LNCaP clone FGC (cell line): ENCODE measurements around the gene ZMYM2.
A peak's percentile ranks its signal among the peaks of the same experiment; 100 is the strongest.

ENCODE experiments used
- DNase-seq: peaks from one replicate; pipeline ENCODE4 v3.0.0-alpha.2; 2011; ENCODE audit warnings: low read depth
- H3K4me3 ChIP-seq: 2 replicates; pipeline ENCODE4 v1.5.1; 2011; ENCODE audit warnings: mild to moderate bottlenecking, low read depth, low read length, control low read depth
- TF ChIP-seq, protein P1 (sequence below): IDR thresholded peaks from 2 replicates; pipeline ENCODE4 v1.5.1; 2012; ENCODE audit warnings: mild to moderate bottlenecking; ENCODE audit not compliant: control insufficient read depth, insufficient read depth; ENCODE audit errors: extremely low read depth

Gene ZMYM2

DNA sequence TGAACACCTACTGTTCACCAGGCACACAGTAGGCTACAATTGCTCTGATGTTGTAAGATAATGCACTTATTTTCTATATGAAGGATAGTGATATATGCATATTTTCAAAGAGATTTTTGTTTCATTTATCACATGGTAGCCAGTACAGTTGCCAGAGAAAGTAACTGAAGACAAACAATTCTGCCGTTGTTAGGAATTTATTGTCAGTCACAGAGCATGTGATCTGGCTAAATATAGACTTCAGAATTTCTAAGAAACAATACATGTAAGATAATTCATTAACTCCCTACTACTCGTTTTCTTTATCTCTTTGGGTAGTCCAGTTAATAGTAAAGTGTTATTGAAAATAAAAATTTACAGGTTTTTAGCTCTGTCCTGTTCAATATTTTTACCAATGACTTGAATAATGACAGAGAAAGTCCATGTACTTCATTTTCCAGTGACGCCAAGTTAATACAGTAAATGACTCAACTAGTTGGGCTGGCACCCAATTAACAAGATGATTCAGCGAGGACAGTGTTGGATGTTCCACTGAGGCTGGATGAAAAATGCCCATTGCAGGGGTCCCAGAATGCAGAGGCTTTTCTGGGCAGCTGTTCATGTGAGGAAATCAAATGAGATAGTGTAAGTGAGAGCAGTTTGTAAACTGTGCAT is 166.7 kb downstream of the ZMYM2 start:
- H3K4me3 ChIP-seq = no peak overlapping the region
- TF ChIP-seq, protein P1, sequence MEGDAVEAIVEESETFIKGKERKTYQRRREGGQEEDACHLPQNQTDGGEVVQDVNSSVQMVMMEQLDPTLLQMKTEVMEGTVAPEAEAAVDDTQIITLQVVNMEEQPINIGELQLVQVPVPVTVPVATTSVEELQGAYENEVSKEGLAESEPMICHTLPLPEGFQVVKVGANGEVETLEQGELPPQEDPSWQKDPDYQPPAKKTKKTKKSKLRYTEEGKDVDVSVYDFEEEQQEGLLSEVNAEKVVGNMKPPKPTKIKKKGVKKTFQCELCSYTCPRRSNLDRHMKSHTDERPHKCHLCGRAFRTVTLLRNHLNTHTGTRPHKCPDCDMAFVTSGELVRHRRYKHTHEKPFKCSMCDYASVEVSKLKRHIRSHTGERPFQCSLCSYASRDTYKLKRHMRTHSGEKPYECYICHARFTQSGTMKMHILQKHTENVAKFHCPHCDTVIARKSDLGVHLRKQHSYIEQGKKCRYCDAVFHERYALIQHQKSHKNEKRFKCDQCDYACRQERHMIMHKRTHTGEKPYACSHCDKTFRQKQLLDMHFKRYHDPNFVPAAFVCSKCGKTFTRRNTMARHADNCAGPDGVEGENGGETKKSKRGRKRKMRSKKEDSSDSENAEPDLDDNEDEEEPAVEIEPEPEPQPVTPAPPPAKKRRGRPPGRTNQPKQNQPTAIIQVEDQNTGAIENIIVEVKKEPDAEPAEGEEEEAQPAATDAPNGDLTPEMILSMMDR = no peak
- DNase-seq = peak; percentile 14

DNA sequence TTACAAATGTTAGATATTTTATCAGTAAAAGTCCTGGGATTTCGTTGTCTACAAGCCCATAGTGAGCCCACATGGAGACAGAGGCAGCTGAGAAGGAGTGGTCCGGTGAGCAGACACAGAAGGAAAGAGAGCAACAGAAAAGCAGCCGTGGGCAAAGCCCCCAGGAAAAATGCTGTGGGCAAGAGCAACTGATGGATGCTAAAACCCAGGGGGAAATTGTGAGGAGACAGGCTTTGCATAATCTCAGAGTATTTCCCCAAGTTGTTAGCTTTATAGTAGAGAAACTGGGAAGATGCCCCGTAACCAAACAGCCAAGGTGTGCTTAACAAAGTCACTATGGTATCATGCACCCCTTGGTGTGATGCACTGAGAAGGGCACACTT is 167.2 kb downstream of the ZMYM2 start:
- H3K4me3 ChIP-seq = no peak overlapping the region
- no peak for DNase-seq
- TF ChIP-seq, protein P1 = no peak

DNA sequence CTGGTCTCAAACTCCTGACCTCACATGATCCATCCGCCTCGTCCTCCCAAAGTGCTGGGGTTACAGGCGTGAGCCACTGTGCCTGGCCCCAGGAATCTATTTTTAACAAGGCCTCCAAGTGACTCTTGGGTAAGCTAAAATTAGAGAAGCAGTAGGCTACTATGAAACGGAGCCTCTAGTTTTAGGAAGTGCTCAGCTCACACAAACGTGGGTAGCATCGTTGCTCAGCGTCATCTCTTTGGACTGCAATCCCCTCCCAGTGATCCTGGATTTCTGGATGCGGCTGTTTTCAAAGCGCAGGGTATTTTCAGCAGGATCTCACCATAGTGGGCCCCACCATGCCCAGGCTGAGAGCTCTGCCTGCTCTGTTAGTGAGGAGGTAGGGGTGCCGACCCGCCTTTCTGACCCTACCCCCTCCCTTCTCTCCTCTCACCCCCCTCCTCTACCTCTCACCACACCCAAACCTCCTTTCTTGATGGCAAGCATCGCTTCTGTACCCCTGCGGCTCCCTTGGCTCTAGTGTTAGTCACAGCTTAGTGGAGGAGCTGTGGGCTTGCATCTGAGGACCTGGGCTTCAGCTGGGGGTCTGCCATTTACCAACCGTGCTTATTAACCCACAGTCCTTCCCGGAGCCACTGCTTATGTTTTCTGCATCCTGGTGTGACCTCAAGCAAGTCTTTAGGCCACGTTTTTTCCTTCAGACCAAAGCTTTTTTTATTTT is 168.2 kb downstream of the ZMYM2 start:
- DNase-seq = no peak
- TF ChIP-seq, protein P1 = no peak
- no peak overlapping the region for H3K4me3 ChIP-seq

DNA sequence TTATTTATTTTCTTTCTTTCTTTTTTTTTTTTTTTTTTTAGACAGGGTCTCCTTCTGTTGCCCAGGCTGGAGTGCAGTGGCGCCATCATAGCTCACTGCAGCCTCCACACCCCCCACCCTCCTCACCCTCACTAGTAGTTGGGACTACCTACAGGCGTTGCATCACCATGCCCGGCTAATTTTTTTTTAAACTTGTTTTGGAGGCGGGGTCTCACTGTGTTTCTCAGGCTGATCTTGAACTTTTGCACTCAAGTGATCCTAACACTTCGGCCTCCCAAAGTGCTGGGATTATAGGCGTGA is 168.7 kb downstream of the ZMYM2 start:
- no peak overlapping the region for H3K4me3 ChIP-seq
- DNase-seq = no peak
- TF ChIP-seq, protein P1 = no peak

DNA sequence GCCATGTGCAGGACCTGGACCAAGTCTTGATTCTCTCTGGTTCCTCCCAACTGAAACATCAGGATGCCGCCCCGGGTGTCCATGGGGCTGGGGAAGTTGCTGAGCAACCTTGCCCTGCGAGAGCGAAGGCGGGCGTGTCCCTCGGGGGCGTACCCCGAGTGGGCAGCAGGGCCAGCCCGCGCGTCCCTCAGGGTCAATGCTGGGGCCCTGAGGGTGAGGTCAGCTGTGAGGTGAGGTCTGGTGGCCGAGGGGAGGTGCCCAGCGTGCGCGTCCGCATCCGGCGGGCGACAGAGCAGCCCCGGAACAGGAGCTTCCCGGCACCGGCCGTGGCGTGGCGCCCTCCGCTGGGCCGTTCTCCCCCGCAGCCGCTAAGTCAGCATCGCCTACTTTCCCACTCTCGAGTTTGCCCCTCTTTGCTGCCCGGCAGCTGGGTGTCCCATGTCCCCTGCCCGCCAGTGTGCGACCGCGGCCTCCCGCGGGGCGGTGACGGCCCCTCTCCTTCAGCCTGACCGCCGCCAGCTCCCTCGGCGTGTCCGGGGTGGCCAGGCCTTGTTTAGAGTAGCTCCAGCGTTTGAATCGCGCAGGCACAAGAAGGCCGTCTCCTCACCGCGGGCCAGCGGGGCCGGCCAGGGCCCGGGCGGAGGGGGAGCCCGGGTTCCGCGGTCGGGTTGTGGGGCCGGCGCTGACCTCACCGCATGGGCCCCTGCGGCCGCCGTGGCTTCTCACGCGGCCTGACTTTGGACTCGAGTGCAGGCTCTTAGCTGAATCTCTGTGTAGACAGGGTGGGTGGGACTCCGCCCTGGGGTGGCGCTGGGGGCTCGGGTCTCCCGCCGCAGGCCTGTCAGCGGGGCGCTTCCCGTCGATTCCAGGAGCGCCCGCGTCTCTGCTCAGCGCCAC is 169.3 kb downstream of the ZMYM2 start:
- TF ChIP-seq, protein P1 = no peak
- no peak for DNase-seq
- H3K4me3 ChIP-seq = no peak overlapping the region

DNA sequence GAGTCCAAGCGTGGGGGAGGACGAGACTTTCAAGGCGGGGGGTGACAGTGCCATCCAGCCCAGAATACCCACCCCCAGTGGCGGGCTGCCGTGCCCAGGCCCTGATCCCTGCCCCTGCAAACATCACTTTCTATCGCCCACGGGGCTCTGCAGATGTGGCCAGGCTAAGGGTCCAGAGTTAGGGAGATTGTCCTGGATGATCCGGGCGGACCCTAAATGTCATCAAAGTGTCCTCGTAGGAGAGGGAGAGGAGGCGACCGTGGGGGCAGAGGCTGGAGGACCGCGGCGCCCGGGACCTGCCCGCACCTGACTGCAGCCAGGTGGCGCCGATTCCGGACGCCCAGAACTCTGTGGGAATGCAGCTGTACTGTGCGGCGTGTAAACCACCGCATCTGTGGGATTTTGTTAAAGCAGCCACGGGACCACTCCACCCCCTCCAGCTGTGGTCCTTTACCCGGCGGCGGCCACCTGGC is 170.0 kb downstream of the ZMYM2 start:
- H3K4me3 ChIP-seq = no peak overlapping the region
- no peak for DNase-seq
- TF ChIP-seq, protein P1 = peak; percentile 20; the same call in 1 of the 2 replicates
